Type B pancreatic cell (in vitro differentiated cells): Measurements from ENCODE around the gene PRKN. TPM values are rescaled to one million over a fixed set of nuclear protein-coding genes. Genes with fewer than 3 reads are reported as not detected.

Source experiments
- DNase-seq: peaks from one replicate; pipeline ENCODE4 v3.0.0; 2021; ENCODE audit warnings: mixed read lengths; ENCODE audit not compliant: unreplicated experiment; ENCODE audit errors: extremely low spot score
- H3K27ac Mint-ChIP-seq: 2 replicates; pipeline ENCODE4 v1.8.0; 2021; ENCODE audit warnings: mild to moderate bottlenecking, mixed read lengths
- H3K27me3 Mint-ChIP-seq: 2 replicates; pipeline ENCODE4 v1.8.0; 2021; ENCODE audit warnings: mixed read lengths
- H3K36me3 Mint-ChIP-seq: 2 replicates; pipeline ENCODE4 v1.8.0; 2021; ENCODE audit warnings: mixed read lengths
- H3K4me1 Mint-ChIP-seq: one replicate; pipeline ENCODE4 v1.8.0; 2021; ENCODE audit warnings: mixed read lengths; ENCODE audit not compliant: unreplicated experiment
- H3K4me3 Mint-ChIP-seq: 2 replicates; pipeline ENCODE4 v1.8.0; 2021; ENCODE audit warnings: mild to moderate bottlenecking, mixed read lengths
- H3K9me3 Mint-ChIP-seq: 2 replicates; pipeline ENCODE4 v1.8.0; 2021; ENCODE audit warnings: mixed read lengths
- CTCF ChIP-seq: fragments of 200-600 bp; sonication (generic); conservative IDR thresholded peaks from 2 replicates; pipeline ENCODE4 v1.5.0; 2021; ENCODE audit warnings: antibody characterized with exemption, mild to moderate bottlenecking
- total RNA-seq: library from RNA; stranded (reverse); gene quantifications from 2 replicates; pipeline ENCODE4 v1.2.1, GENCODE V29; 2021; ENCODE audit warnings: low replicate concordance

Gene PRKN
- total RNA-seq, 1 donor from 2014 or later, result 6.2 TPM

- H3K4me1 Mint-ChIP-seq, result no peaks in the 10 kb centered on the region
- no peaks in the 10 kb centered on the region for H3K27me3 Mint-ChIP-seq
- no peak for TF ChIP-seq CTCF
- DNase-seq, result no peak
- H3K9me3 Mint-ChIP-seq, result no peaks in the 10 kb centered on the region
- no peak overlapping the region for H3K27ac Mint-ChIP-seq
- no peak overlapping the region for H3K4me3 Mint-ChIP-seq
- H3K36me3 Mint-ChIP-seq, result peaks cover 4% of the 10 kb centered on the region
These were observed 515.8 kb downstream of the PRKN start for GRCh38 chr6:162211777-162212176.

- Mint-ChIP-seq H3K36me3 (peaks cover 4% of the 10 kb centered on the region), H3K9me3 (no peaks in the 10 kb centered on the region), H3K27ac (no peak overlapping the region), H3K4me3 (no peak overlapping the region), H3K4me1 (no peaks in the 10 kb centered on the region), H3K27me3 (no peaks in the 10 kb centered on the region)
- no peak for TF ChIP-seq CTCF
- DNase-seq, result no peak
These were observed 516.5 kb downstream of the PRKN start for GRCh38 chr6:162211022-162211421.

- no peaks in the 10 kb centered on the region for H3K36me3 Mint-ChIP-seq
- TF ChIP-seq CTCF, result no peak
- DNase-seq, result no peak
- no peak overlapping the region for H3K27ac Mint-ChIP-seq
- H3K9me3 Mint-ChIP-seq, result no peaks in the 10 kb centered on the region
- H3K4me1 Mint-ChIP-seq, result peaks cover 9% of the 10 kb centered on the region
- H3K27me3 Mint-ChIP-seq, result no peaks in the 10 kb centered on the region
- no peak overlapping the region for H3K4me3 Mint-ChIP-seq
These were observed 524.3 kb downstream of the PRKN start for GRCh38 chr6:162203287-162203686.

DNA sequence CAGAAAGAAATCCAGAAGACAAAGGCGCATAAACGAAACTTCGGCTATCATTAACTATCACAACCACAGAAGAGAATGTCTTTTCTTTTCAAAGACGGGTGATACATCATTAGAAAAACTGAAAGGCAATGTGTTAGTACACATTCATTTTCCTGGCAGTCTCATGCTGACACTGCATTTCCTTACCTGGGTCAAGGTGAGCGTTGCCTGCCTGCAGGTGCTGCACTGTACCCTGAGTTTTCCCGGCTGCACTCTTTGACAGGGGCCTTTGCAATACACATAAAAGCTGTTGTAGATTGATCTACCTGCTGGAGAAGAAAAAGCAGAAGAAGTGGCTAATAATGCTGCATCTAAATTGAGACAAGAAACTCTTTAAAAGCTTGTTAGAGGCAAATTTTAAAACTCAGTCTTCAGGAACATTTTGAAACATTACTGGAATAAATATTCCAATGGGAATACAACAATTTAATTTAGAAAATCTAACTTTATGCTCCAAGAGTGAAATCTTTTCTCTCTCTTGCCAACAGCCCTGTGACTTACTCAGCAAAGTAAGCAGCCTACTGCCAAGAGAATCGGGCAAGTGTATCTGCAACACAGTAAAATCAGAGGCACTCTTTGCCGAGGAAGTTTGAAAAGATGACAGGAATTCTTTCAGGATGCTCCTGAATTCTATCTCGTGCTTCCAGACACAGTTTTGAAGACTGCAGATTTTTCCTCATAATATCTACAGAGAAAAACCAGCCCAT lies 526.4 kb downstream of the PRKN start:
- no peak overlapping the region for H3K27ac Mint-ChIP-seq
- TF ChIP-seq CTCF, result no peak
- no peak for DNase-seq
- H3K4me3 Mint-ChIP-seq, result no peak overlapping the region
- H3K36me3 Mint-ChIP-seq, result no peaks in the 10 kb centered on the region
- H3K4me1 Mint-ChIP-seq, result peaks cover 9% of the 10 kb centered on the region
- no peaks in the 10 kb centered on the region for H3K9me3 Mint-ChIP-seq
- H3K27me3 Mint-ChIP-seq, result no peaks in the 10 kb centered on the region

- Mint-ChIP-seq H3K27ac (no peak overlapping the region), H3K4me3 (no peak overlapping the region), H3K36me3 (no peaks in the 10 kb centered on the region), H3K27me3 (no peaks in the 10 kb centered on the region), H3K4me1 (peaks cover 9% of the 10 kb centered on the region), H3K9me3 (no peaks in the 10 kb centered on the region)
- TF ChIP-seq CTCF, result no peak
- no peak for DNase-seq
These were observed 527.5 kb downstream of the PRKN start for GRCh38 chr6:162200041-162200440.
